Testis (tissue), 2 donors: ENCODE data around the gene MADCAM1.

ENCODE experiments used
- POLR2A ChIP-seq: fragments of 450-650 bp; IDR thresholded peaks from one replicate; pipeline ENCODE4 v1.6.1; 2017; ENCODE audit warnings: antibody characterized with exemption, mild to moderate bottlenecking, moderate library complexity
- TF ChIP-seq, protein P1 (sequence below), 3 experiments: fragments of 450-650 bp in 2 of 3; fragments of 200-600 bp in 1 of 3; sonication (generic) in 1 of 3; IDR thresholded peaks; one replicate each; pipeline ENCODE4 v1.5.1; 2016 to 2019; ENCODE audit warnings: antibody characterized with exemption in 3 of 3, mild to moderate bottlenecking in 2 of 3, moderate library complexity in 1 of 3

DNA sequence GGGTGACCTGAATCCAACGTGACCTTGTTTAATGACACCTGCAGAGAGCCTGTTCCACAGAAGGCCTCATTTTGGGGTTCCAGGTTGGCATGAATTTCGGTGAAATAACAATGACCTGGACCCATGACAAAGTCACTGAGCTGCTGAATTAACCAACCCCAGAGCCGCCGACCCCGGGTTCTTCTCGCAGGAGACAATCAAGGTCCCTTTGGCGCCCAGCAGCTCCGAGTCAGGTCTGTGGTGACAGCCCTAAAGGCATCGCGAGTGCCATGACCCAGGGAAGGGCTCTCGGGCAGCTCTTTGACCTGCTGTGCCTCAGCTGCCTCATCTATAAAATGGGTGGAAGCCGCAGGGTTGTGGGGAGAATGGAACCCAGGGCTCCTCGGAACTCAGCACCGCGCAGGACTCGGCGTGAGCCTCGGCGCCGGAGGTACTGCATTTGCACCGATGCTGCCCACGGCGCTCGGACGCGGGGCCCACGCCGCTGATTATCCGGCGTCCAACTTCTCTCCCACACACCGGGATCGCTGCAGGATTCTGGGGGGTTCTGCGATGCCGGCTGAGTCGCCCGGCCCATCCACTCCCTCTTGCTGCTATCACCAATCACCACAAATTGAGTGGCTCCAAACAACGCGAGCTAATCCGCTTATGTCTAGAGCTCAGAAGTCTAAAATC is 41.1 kb upstream of the MADCAM1 start:
- TF ChIP-seq POLR2A = no peak
- TF ChIP-seq, protein P1, sequence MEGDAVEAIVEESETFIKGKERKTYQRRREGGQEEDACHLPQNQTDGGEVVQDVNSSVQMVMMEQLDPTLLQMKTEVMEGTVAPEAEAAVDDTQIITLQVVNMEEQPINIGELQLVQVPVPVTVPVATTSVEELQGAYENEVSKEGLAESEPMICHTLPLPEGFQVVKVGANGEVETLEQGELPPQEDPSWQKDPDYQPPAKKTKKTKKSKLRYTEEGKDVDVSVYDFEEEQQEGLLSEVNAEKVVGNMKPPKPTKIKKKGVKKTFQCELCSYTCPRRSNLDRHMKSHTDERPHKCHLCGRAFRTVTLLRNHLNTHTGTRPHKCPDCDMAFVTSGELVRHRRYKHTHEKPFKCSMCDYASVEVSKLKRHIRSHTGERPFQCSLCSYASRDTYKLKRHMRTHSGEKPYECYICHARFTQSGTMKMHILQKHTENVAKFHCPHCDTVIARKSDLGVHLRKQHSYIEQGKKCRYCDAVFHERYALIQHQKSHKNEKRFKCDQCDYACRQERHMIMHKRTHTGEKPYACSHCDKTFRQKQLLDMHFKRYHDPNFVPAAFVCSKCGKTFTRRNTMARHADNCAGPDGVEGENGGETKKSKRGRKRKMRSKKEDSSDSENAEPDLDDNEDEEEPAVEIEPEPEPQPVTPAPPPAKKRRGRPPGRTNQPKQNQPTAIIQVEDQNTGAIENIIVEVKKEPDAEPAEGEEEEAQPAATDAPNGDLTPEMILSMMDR (IDR thresholded peaks at IDR 0.05) = no peak
